NCI-H2196 (cell line): Measurements from ENCODE around the gene FYCO1.

Source experiments
- DNase-seq: peaks from one replicate; lab custom pipeline; 2025; ENCODE audit not compliant: unreplicated experiment; lab: John Stamatoyannopoulos, UW

FYCO1 gene

GRCh38 chr3:45944830-45945620 lies 50.6 kb downstream of the FYCO1 start:
- DNase-seq, result no peak

GRCh38 chr3:45943207-45943846 lies 52.3 kb downstream of the FYCO1 start, which contains the start of gene CXCR6:
CXCR6 (plus strand) TSS chr3:45943464; CDS start chr3:45946482, 3,018 bp downstream.
- DNase-seq, result no peak

GRCh38 chr3:45942051-45942825 lies 53.4 kb downstream of the FYCO1 start:
- no peak for DNase-seq

- DNase-seq, result no peak
Measured at GRCh38 chr3:45940781-45941365, 54.8 kb downstream of the FYCO1 start.

- DNase-seq, result no peak
Measured at GRCh38 chr3:45940004-45940780, 55.4 kb downstream of the FYCO1 start.

GRCh38 chr3:45939341-45939771 lies 56.3 kb downstream of the FYCO1 start:
- no peak for DNase-seq

- peak; percentile 61 for DNase-seq
Measured at GRCh38 chr3:45938864-45939263, 56.8 kb downstream of the FYCO1 start.

GRCh38 chr3:45938043-45938435 lies 57.6 kb downstream of the FYCO1 start:
- no peak for DNase-seq

GRCh38 chr3:45937206-45938042 lies 58.2 kb downstream of the FYCO1 start:
- DNase-seq, result no peak

- no peak for DNase-seq
Measured at GRCh38 chr3:45936261-45936660, 59.4 kb downstream of the FYCO1 start.

GRCh38 chr3:45933591-45933990 lies 62.0 kb downstream of the FYCO1 start:
- no peak for DNase-seq

- DNase-seq, result no peak
Measured at GRCh38 chr3:45932112-45932511, 63.5 kb downstream of the FYCO1 start.

GRCh38 chr3:45931496-45931895 lies 64.1 kb downstream of the FYCO1 start:
- no peak for DNase-seq

- DNase-seq, result peak; percentile 18
Measured at GRCh38 chr3:45929042-45929679, 66.5 kb downstream of the FYCO1 start.

- no peak for DNase-seq
Measured at GRCh38 chr3:45927881-45928280, 67.7 kb downstream of the FYCO1 start.

- no peak for DNase-seq
Measured at GRCh38 chr3:45923755-45924154, 71.9 kb downstream of the FYCO1 start.

- no peak for DNase-seq
Measured at GRCh38 chr3:45922950-45923590, 72.6 kb downstream of the FYCO1 start.

GRCh38 chr3:45922039-45922326 lies 73.6 kb downstream of the FYCO1 start:
- no peak for DNase-seq
